Hepatocyte (in vitro differentiated cells): ENCODE measurements around the gene SLC27A2. TPM values are rescaled to one million over a fixed set of nuclear protein-coding genes. Genes with fewer than 3 reads are reported as not detected.

Experiments
- DNase-seq: peaks from one replicate; pipeline ENCODE4 v3.0.0-alpha.2; 2016; ENCODE audit warnings: low spot score
- H2AFZ ChIP-seq: fragments of 200-600 bp; sonication (generic); 2 replicates; pipeline ENCODE4 v1.6.0; 2016; ENCODE audit warnings: antibody characterized with exemption, mild to moderate bottlenecking
- H3K27ac ChIP-seq: fragments of 200-600 bp; sonication (generic); 2 replicates; pipeline ENCODE4 v1.5.1; 2016; ENCODE audit warnings: mild to moderate bottlenecking
- H3K27me3 ChIP-seq: fragments of 200-600 bp; sonication (generic); 2 replicates; pipeline ENCODE4 v1.6.1; 2016
- H3K36me3 ChIP-seq: fragments of 200-600 bp; sonication (generic); replicated peaks from 2 replicates; pipeline ENCODE4 v1.5.1; 2016; ENCODE audit warnings: low read depth; ENCODE audit not compliant: insufficient read depth
- H3K4me1 ChIP-seq: fragments of 200-600 bp; sonication (generic); 2 replicates; pipeline ENCODE4 v1.5.1; 2016; ENCODE audit warnings: mild to moderate bottlenecking, moderate library complexity; ENCODE audit not compliant: insufficient read depth
- H3K4me2 ChIP-seq: fragments of 200-600 bp; sonication (generic); 2 replicates; pipeline ENCODE4 v1.6.0; 2016
- H3K4me3 ChIP-seq: fragments of 200-600 bp; sonication (generic); 2 replicates; pipeline ENCODE4 v1.5.1; 2016; ENCODE audit warnings: mild to moderate bottlenecking
- H3K79me2 ChIP-seq: fragments of 200-600 bp; sonication (generic); 2 replicates; pipeline ENCODE4 v1.6.0; 2017; ENCODE audit warnings: mild to moderate bottlenecking
- H3K9me2 ChIP-seq: fragments of 200-600 bp; sonication (generic); replicated peaks from 2 replicates; pipeline ENCODE4 v1.6.0; 2017; ENCODE audit warnings: mild to moderate bottlenecking; ENCODE audit not compliant: insufficient read depth
- H3K9me3 ChIP-seq: fragments of 200-600 bp; sonication (generic); 2 replicates; pipeline ENCODE4 v1.5.1; 2016; ENCODE audit warnings: low read depth, mild to moderate bottlenecking
- H4K20me1 ChIP-seq: fragments of 200-600 bp; sonication (generic); 2 replicates; pipeline ENCODE4 v1.6.0; 2016; ENCODE audit warnings: mild to moderate bottlenecking; ENCODE audit not compliant: insufficient read depth, poor library complexity, severe bottlenecking
- CTCF ChIP-seq: fragments of 200-600 bp; sonication (generic); IDR thresholded peaks from 2 replicates; pipeline ENCODE4 v1.5.1; 2016; ENCODE audit warnings: antibody characterized with exemption, mild to moderate bottlenecking; ENCODE audit not compliant: poor library complexity
- EZH2 ChIP-seq: fragments of 200-600 bp; sonication (generic); IDR thresholded peaks from 2 replicates; pipeline ENCODE4 v1.6.1; 2016; ENCODE audit warnings: antibody characterized with exemption, mild to moderate bottlenecking, borderline replicate concordance
- EZH2phosphoT487 ChIP-seq: fragments of 200-600 bp; sonication (generic); IDR thresholded peaks from one replicate; pipeline ENCODE4 v1.6.1; 2018; ENCODE audit warnings: antibody characterized with exemption, mild to moderate bottlenecking, low read depth, moderate library complexity; ENCODE audit not compliant: unreplicated experiment, severe bottlenecking
- WGBS: methylation state at CpG from one replicate; pipeline ENCODE4 v1.1.6; 2016; ENCODE audit warnings: low lambda C conversion rate; ENCODE audit errors: missing lambda C conversion rate; 5-methylcytosine and 5-hydroxymethylcytosine counted together
- polyA plus RNA-seq: library from polyadenylated mRNA; unstranded; fragments of >200 nt; fragmentation: Nextera tagmentation; extraction: Ambion mirVana; gene quantifications from 2 replicates; pipeline ENCODE4 v1.2.1, GENCODE V29; 2016
- total RNA-seq: library from RNA; depleted of rRNA; stranded (reverse); fragments of >200 nt; gene quantifications from 2 replicates; pipeline ENCODE4 v1.2.3, GENCODE V29; 2014

Gene SLC27A2
- total and polyA plus RNA-seq, 2 experiments from 2014 or later: 24.8 to 41.3 TPM

GRCh38 chr15:50180582-50180981 lies 1.4 kb upstream of the SLC27A2 start:
- H3K9me3 ChIP-seq: no peaks in the 10 kb centered on the region
- DNase-seq: no peak
- WGBS: 78% methylated on average over 7 of the region's 7 CpGs
- H3K4me1 ChIP-seq: peaks cover 7% of the 10 kb centered on the region
- no peaks in the 10 kb centered on the region for H3K36me3 ChIP-seq
- H4K20me1 ChIP-seq: no peaks in the 10 kb centered on the region
- no peaks in the 10 kb centered on the region for H3K79me2 ChIP-seq
- no peak overlapping the region for H2AFZ ChIP-seq
- H3K4me2 ChIP-seq: no peak overlapping the region
- no peak overlapping the region for H3K27ac ChIP-seq
- no peak overlapping the region for H3K4me3 ChIP-seq
- TF ChIP-seq EZH2phosphoT487 (no peak), EZH2 (no peak), CTCF (no peak)
- peaks cover 25% of the 10 kb centered on the region for H3K27me3 ChIP-seq
- H3K9me2 ChIP-seq: no peaks in the 10 kb centered on the region

GRCh38 chr15:50181201-50181968 lies 611 bp upstream of the SLC27A2 start:
- Histone ChIP-seq H3K4me2 (peak overlapping the region; percentile 99), H2AFZ (peak overlapping the region; percentile 93), H3K36me3 (no peaks in the 10 kb centered on the region), H4K20me1 (no peaks in the 10 kb centered on the region), H3K9me3 (no peaks in the 10 kb centered on the region), H3K4me3 (peak overlapping the region; percentile 91), H3K27me3 (peaks cover 25% of the 10 kb centered on the region), H3K27ac (no peak overlapping the region), H3K4me1 (peaks cover 7% of the 10 kb centered on the region), H3K9me2 (no peaks in the 10 kb centered on the region), H3K79me2 (peaks cover 5% of the 10 kb centered on the region)
- no peak for DNase-seq
- TF ChIP-seq CTCF: no peak
- no peak for TF ChIP-seq EZH2
- no peak for TF ChIP-seq EZH2phosphoT487
- 53% methylated on average over 16 of the region's 16 CpGs for WGBS

- TF ChIP-seq EZH2 (no peak), EZH2phosphoT487 (no peak), CTCF (no peak)
- 2% methylated on average over 80 of the region's 80 CpGs for WGBS
- H3K4me3 ChIP-seq: peak overlapping the region; percentile 91
- H2AFZ ChIP-seq: peak overlapping the region; percentile 93
- no peaks in the 10 kb centered on the region for H3K36me3 ChIP-seq
- peak overlapping the region; percentile 99 for H3K4me2 ChIP-seq
- peak overlapping the region; percentile 43 for H3K27ac ChIP-seq
- peaks cover 25% of the 10 kb centered on the region for H3K27me3 ChIP-seq
- DNase-seq: peak; percentile 80
- no peaks in the 10 kb centered on the region for H4K20me1 ChIP-seq
- peaks cover 7% of the 10 kb centered on the region for H3K4me1 ChIP-seq
- peaks cover 7% of the 10 kb centered on the region for H3K79me2 ChIP-seq
- H3K9me2 ChIP-seq: no peaks in the 10 kb centered on the region
- H3K9me3 ChIP-seq: no peaks in the 10 kb centered on the region
These were observed 420 bp downstream of the SLC27A2 start for GRCh38 chr15:50182219-50183013.
